RWPE2 (cell line): ENCODE results near the gene CNOT2.

Experiments used
- ATAC-seq: fragments of 200-7000 bp; cut with Tn5 transposase; 3 replicates; pipeline ENCODE4 v1.9.1; 2021; ENCODE audit warnings: low read depth
- DNase-seq: peaks from one replicate; pipeline ENCODE4 v3.0.0-alpha.2; 2020; ENCODE audit warnings: low spot score
- H3K27ac ChIP-seq: fragments of 450-650 bp; 2 replicates; pipeline ENCODE4 v1.5.1; 2017; ENCODE audit warnings: mild to moderate bottlenecking; ENCODE audit not compliant: poor library complexity, severe bottlenecking
- H3K27me3 ChIP-seq: fragments of 250-450 bp; sonication (Bioruptor Pico); 2 replicates; pipeline ENCODE4 v1.5.1; 2021; ENCODE audit warnings: mild to moderate bottlenecking, moderate library complexity; ENCODE audit not compliant: insufficient read depth, poor library complexity, severe bottlenecking
- H3K36me3 ChIP-seq: fragments of 250-450 bp; sonication (Bioruptor Pico); 2 replicates; pipeline ENCODE4 v1.5.1; 2020; ENCODE audit warnings: low read depth, mild to moderate bottlenecking, moderate library complexity
- H3K4me1 ChIP-seq: fragments of 250-450 bp; sonication (Bioruptor Pico); 2 replicates; pipeline ENCODE4 v1.5.1; 2021; ENCODE audit warnings: mild to moderate bottlenecking, moderate library complexity; ENCODE audit not compliant: insufficient read depth, poor library complexity, severe bottlenecking
- H3K4me3 ChIP-seq: fragments of 250-450 bp; sonication (Bioruptor Pico); 2 replicates; pipeline ENCODE4 v1.5.1; 2021; ENCODE audit warnings: mild to moderate bottlenecking, moderate library complexity; ENCODE audit not compliant: severe bottlenecking
- H3K9me3 ChIP-seq: fragments of 250-450 bp; sonication (Bioruptor Pico); 2 replicates; pipeline ENCODE4 v1.5.1; 2021; ENCODE audit warnings: mild to moderate bottlenecking, moderate library complexity; ENCODE audit not compliant: severe bottlenecking
- CTCF ChIP-seq: fragments of 450-650 bp; IDR thresholded peaks from one replicate; pipeline ENCODE4 v1.5.1; 2017; ENCODE audit warnings: mild to moderate bottlenecking, moderate library complexity; ENCODE audit not compliant: poor library complexity, severe bottlenecking

CNOT2 gene

GRCh38 chr12:70367258-70368141, 124.3 kb downstream of the CNOT2 start:
- Histone ChIP-seq H3K9me3 (no peaks in the 10 kb centered on the region), H3K4me3 (peak overlapping the region; percentile 59), H3K4me1 (no peaks in the 10 kb centered on the region), H3K36me3 (no peaks in the 10 kb centered on the region), H3K27me3 (peaks cover 14% of the 10 kb centered on the region), H3K27ac (no peak overlapping the region)
- ATAC-seq (peak; percentile 9; the same call in 1 of the 3 replicates), DNase-seq (no peak)
- TF ChIP-seq CTCF: no peak

- Histone ChIP-seq H3K27me3 (no peaks in the 10 kb centered on the region), H3K27ac (no peak overlapping the region), H3K9me3 (no peaks in the 10 kb centered on the region), H3K36me3 (no peaks in the 10 kb centered on the region), H3K4me3 (no peak overlapping the region), H3K4me1 (no peaks in the 10 kb centered on the region)
- no peak for TF ChIP-seq CTCF
- DNase-seq: no peak
- ATAC-seq: no peak
Observed at GRCh38 chr12:70372881-70373280, 129.6 kb downstream of the CNOT2 start.

- no peak for TF ChIP-seq CTCF
- no peak for ATAC-seq
Observed at GRCh38 chr12:70379846-70380245, 136.6 kb downstream of the CNOT2 start.

GRCh38 chr12:70383484-70383883, 140.3 kb downstream of the CNOT2 start:
- no peak for DNase-seq
- H3K27ac ChIP-seq: no peak overlapping the region
- TF ChIP-seq CTCF: no peak
- H3K36me3 ChIP-seq: no peaks in the 10 kb centered on the region
- H3K4me3 ChIP-seq: no peak overlapping the region
- no peaks in the 10 kb centered on the region for H3K9me3 ChIP-seq
- H3K4me1 ChIP-seq: no peaks in the 10 kb centered on the region
- no peak for ATAC-seq
- H3K27me3 ChIP-seq: no peaks in the 10 kb centered on the region

More at GRCh38 chr12:70379846-70380245, 136.6 kb downstream of the CNOT2 start:
- Histone ChIP-seq H3K9me3 (no peaks in the 10 kb centered on the region), H3K27ac (no peak overlapping the region), H3K4me1 (no peaks in the 10 kb centered on the region), H3K27me3 (no peaks in the 10 kb centered on the region), H3K4me3 (no peak overlapping the region), H3K36me3 (no peaks in the 10 kb centered on the region)
- no peak for DNase-seq

GRCh38 chr12:70383886-70384285, 140.7 kb downstream of the CNOT2 start:
- no peaks in the 10 kb centered on the region for H3K9me3 ChIP-seq
- no peak for ATAC-seq
- H3K36me3 ChIP-seq: no peaks in the 10 kb centered on the region
- H3K27ac ChIP-seq: no peak overlapping the region
- no peaks in the 10 kb centered on the region for H3K4me1 ChIP-seq
- DNase-seq: no peak
- no peaks in the 10 kb centered on the region for H3K27me3 ChIP-seq
- TF ChIP-seq CTCF: no peak
- H3K4me3 ChIP-seq: no peak overlapping the region
